ENCODE data around the gene C14orf39.
"Not testable (repeated sequence)": the region's sequence is repeated elsewhere in the genome, so short reads cannot be mapped to it uniquely, and the experiment has no call there.

Gene C14orf39

DNA sequence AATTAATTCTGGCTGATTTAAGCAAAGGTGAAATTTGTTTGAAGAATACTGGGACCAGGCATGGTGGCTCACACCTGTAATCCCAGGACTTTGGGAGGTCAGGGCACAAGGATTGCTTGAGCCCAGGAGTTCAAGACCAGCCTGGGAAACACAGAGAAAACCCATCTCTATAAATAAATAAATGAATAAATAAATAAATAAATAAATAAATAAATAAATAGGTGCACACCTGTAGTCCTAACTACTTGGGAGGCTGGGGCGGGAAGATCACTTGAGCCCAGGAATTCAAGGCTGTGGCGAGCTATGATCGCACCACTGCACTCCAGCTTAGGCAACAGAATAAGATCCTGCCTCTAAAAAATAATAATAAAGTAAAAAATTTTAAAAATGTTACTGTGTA, 4.4 kb upstream of the C14orf39 start:
- no peak for DNase-seq

DNA sequence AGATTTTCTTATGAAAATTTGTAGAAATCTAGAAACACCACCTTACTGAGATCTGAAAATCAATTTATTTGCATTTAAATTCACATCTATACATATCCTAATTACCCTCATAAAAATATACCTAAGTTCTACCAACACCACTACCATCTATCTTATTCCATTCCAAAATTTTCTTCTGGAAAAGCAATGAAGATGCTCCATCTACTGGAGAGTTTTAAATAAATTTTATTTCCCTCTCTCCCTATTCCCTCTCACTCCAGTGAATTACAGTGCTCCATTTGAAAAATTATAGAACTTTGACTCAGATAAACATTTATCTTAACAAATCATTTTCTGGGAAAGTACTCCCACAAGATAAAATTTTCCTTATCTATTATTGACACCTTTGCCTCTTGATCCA, 2.3 kb upstream of the C14orf39 start:
- no peak for DNase-seq

DNA sequence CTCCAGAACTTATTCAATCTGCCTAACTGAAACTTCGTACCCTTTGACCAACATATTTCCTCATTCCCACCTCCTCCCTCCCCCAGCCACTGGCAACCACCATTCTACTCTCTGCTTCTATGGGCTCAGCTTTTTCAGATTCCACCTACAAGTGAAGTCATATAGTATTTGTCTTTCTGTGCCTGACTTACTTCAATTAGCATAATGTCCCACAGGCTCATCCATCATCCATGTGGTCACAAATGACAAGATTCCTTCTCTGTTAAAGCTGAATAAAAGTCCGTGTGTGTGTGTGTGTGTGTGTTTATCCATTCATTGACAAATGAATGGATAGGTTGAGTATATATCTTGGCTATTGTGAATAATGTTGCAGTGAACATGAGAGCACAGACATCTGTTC, 1.3 kb upstream of the C14orf39 start:
- DNase-seq = no peak

DNA sequence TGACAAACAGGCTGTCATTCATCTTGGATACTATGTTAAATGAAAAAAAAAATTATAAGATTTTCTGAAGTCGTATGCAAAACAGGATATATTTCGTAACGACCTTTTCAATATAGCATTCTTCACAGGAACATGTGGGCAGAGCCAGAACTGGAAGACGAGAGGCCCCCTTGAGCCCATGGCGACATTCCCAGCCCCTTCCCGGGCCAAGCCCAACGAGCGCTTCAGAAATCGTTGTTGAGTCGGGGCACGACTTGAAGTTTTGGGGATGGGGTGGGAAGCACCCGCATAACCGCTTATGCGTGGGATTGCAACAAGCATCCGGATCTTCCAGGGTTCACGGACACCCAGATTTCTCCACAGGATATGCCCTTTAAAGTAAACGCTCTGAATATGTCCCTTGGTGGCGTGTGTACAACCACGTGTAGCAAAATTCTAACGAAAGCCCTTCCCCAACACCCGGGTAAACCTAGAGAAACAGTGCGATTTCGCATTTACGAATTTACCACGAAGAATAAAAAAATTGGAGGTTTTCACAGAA, 736 bp downstream of the C14orf39 start:
- DNase-seq = peak; percentile 67

DNA sequence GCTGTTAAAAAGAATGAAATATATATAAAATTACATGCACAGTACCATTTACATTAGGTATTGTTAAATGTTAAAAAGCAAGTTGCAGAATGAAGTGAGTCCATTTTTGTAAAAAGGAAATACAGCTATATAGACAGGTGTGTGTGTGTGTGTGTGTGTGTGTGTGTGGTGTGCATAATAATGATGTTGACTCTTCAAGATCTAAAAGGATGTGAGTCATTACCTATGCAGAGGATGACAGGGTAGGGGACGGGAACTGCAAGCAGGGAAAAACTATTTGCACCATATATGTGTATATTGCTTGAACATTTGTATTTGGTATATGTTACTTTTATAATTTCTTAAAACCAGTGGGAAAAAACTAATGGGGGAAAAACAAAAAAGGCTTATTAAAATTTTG, 3.1 kb downstream of the C14orf39 start:
- no peak for DNase-seq

DNA sequence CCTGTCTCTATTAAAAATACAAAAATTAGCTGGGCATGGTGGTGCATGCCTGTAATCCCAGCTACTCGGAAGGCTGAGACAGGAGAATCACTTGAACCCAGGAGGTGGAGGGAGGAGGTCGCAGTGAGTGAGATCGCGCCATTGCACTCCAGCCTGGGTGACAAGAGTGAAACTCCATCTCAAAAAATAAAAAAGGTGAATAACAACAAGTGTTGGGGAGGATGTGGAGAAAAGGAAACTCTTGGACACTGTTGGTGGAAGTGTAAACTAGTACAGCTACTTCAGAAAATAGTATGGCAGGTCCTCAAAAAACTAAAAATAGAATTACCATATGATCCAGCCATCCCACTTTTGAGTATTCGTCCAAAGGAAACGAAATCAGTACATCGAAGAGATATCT, 5.6 kb downstream of the C14orf39 start:
- DNase-seq = not testable (repeated sequence)

DNA sequence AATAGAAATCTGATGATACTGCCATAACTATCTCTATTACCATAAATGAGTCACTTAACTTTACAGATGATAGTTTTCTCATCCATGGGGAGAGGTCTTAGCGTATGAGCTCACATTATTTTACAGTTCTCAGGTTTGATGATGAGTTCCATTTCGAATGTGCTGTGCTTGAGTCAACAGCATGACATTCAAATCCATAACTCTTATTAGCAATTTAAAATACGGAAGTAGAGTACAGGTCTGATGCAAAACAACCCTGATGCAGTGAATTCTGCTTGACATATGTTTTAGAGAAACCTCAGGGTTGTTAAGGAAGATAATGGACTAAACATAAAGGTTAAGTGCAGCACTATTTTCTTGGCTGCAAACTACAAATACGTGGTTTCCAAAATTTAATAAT, 30.0 kb downstream of the C14orf39 start:
- no peak for DNase-seq

DNA sequence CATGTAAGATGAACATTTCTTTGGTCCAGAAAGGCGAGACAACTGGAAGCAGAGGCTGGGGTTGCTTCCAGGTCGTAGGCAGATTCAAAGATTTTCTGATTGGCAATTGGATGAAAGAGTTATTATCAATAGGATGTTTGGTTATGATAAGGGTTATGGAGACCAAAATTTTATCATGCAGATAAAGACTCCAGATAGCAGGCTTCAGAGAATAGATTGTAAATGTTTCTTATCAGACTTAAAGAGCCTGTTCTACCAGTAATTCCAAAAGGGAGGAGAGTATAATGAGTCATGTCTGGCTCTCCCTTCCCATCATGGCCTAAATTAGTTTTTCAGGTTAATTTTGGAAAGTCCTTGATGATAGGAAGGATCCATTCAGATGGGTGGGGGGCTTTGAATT, 55.6 kb downstream of the C14orf39 start:
- no peak for DNase-seq

DNA sequence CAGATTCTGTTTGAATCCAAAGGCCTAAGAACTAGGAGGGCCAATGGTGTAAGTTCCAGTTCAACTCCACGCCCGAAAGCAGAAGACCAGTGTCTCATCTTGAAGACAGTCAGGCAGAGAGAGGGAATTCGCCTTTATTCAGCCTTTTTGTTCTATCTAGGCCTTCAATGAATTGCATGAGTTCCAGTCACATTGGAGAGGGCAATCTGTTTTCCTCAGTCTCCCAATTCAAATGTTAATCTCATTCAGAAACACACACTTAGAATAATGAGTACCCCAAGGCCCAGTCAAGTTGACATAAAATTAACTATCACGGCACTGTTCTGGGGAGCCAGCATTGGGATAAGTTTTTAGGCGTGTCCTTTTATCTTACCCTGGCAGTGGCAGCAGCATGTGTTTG, 65.8 kb downstream of the C14orf39 start:
- DNase-seq = no peak

DNA sequence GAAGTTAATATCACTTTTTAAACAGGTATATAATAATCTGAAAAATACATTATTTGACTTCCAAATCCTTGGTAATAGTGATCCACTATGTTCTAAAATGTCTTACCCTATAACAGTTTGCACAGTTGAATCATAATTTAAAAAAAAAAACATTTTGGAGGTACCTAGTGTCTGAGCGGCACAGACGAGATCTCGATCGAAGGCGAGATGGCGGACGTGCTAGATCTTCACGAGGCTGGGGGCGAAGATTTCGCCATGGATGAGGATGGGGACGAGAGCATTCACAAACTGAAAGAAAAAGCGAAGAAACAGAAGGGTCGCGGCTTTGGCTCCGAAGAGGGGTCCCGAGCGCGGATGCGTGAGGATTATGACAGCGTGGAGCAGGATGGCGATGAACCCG, 88.3 kb downstream of the C14orf39 start:
- not testable (repeated sequence) for DNase-seq

DNA sequence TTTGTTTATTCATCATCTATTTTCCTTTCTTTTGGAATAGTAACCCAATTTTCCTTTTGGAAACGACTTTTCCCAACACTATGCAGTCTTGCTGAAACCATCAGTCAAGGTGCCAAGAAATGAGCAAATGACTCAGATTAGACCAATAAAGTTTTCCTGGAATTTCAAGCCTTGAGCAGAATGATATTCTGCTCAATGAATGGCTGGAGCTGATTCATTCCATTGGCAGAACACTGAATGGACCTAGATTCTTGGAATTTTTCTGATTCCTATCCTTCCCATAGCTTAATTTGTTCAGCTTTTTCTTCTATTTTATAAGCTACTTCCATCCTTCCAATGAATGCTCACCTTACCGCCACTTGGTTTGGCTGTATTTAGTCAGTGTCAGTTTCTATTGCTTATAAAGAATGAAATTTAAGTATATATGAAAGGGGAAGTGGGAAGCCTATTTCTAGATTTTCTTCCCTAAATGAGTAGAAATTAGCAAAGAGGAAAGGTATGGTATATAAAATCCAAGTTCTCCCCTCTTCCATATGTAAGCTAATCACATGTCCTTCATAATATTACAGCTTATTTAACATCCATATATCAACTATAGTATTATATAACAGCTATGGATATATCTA, 89.0 kb downstream of the C14orf39 start:
- no peak for DNase-seq

All from right kidney (tissue), 1 donor.